PFSK-1 (cell line): ENCODE results near the gene NHLRC1.

Source experiments
- FOXP2 ChIP-seq: optimal IDR thresholded peaks from 2 replicates; pipeline ENCODE3; 2011; ENCODE audit warnings: borderline replicate concordance, control low read depth, inconsistent platforms; ENCODE audit not compliant: insufficient read depth; ENCODE audit errors: extremely low read length, extremely low read depth
- POLR2AphosphoS5 ChIP-seq: IDR thresholded peaks from 2 replicates; pipeline ENCODE4 v1.6.1; 2012; ENCODE audit warnings: low read depth, mild to moderate bottlenecking, control low read depth, low read length, moderate library complexity
- REST ChIP-seq, 2 experiments: IDR thresholded peaks; 2 replicates each; pipeline versions ENCODE4 v1.6.1 to v1.8.0; 2011 to 2012; ENCODE audit warnings: low read depth in 2 of 2, low read length in 2 of 2, control low read depth in 1 of 2, inconsistent platforms in 1 of 2, mild to moderate bottlenecking in 1 of 2, moderate library complexity in 1 of 2; ENCODE audit not compliant: insufficient read depth in 1 of 2
- SIN3A ChIP-seq: IDR thresholded peaks from 2 replicates; pipeline ENCODE4 v1.6.1; 2012; ENCODE audit warnings: mild to moderate bottlenecking, low read length, moderate library complexity, borderline replicate concordance; ENCODE audit not compliant: insufficient read depth
- TAF1 ChIP-seq: IDR thresholded peaks from 2 replicates; pipeline ENCODE4 v1.6.1; 2012; ENCODE audit warnings: low read length, control low read depth, borderline replicate concordance; ENCODE audit not compliant: insufficient read depth

GRCh38 chr6:18148304-18149025 is 26.0 kb upstream of the NHLRC1 start:
- no peak for TF ChIP-seq TAF1
- no peak for TF ChIP-seq POLR2AphosphoS5
- no peak for TF ChIP-seq REST (IDR thresholded peaks at IDR 0.05; ENCODE audit: insufficient read depth in 1 of 2, low read depth in 2 of 2, low read length in 2 of 2)
- no peak for TF ChIP-seq SIN3A
- no peak for TF ChIP-seq FOXP2
